Measurements from ENCODE around the gene EDDM3A.
"Not testable (repeated sequence)": the region's sequence is repeated elsewhere in the genome, so short reads cannot be mapped to it uniquely, and the experiment has no call there.

The EDDM3A gene

DNA sequence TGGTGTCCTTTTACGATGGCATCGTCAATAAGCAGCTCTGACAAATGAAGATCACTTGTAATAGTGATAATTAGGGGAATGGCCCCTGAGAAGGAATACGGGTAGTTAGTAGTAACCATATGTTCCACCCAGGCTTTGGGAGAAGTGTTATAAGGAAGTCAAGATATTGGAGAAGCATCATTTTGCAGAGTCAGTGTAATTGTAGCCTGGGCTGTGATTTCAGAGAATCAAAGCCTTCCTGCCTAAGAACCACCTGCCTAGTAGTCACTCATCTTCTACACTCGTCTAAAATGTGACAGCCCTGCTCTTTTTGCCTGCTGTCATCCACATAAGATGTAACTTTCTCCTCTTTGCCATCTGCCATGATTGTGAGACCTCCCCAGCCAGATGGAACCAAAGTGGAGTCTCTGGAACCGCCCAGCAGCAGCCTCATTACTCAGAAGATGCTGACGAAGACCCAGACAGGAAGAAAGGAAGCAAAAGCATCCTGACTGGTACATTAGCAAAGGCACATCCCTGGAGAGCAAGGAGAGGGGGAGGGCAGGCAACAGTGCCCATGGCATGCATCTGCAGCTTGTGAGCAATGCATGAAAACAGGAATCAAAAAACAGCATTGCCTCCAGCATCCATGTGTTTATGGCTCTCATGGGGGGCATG lies 12.6 kb upstream of the EDDM3A start:
- no peak overlapping the region for H3K4me3 ChIP-seq (ENCODE audit: low read depth, low read length)
- TF ChIP-seq CTCF (IDR thresholded peaks at IDR 0.05; ENCODE audit: control insufficient read depth, extremely low read depth, insufficient read depth), result no peak
- DNase-seq (ENCODE audit: low read depth), result no peak

- no peak for TF ChIP-seq CTCF (IDR thresholded peaks at IDR 0.05; ENCODE audit: control insufficient read depth, extremely low read depth, insufficient read depth)
- DNase-seq (ENCODE audit: low read depth), result no peak
- H3K4me3 ChIP-seq (ENCODE audit: low read depth, low read length), result no peak overlapping the region
Measured at GRCh38 chr14:20733684-20734429, 11.8 kb upstream of the EDDM3A start.

DNA sequence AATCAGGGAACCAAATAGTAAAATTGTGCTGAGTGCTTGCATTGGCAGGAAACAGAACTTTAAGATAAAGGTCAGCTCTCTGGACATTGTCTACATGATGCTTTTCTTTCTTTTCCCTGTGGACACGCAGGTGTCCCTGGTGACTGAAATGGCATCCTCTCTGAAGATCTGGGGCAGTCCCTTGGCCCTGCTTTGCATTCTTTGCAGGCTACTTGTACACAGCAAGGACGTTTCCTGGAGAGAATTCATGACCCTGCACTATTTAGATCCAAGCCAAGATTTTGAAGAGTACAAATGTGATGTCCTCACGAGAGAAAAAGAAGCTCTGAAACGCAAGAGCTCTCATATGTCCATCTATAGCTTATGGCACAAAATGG lies 11.3 kb upstream of the EDDM3A start:
- no peak overlapping the region for H3K4me3 ChIP-seq (ENCODE audit: low read depth, low read length)
- no peak for TF ChIP-seq CTCF (IDR thresholded peaks at IDR 0.05; ENCODE audit: control insufficient read depth, extremely low read depth, insufficient read depth)
- DNase-seq (ENCODE audit: low read depth), result no peak

DNA sequence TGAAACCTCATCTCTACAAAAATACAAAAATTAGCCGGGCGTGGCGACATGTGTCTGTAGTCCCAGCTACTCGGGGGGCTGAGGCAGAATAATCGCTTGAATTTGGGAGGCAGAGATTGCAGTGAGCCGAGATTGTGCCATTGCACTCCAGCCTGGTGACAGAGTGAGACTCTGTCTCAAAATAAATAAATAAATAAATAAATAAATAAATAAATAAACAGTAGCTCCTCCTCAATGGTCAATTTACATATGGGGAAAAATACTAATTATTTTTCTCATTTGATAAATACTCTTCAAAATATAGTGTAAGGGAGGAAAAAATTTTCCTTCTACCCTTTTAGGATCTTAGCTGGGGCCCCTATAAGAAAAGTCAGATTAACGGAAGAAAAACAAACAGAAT lies 7.4 kb upstream of the EDDM3A start:
- not testable (repeated sequence) for H3K4me3 ChIP-seq (ENCODE audit: low read depth, low read length)

GRCh38 chr14:20742132-20742531 lies 3.6 kb upstream of the EDDM3A start:
- H3K4me3 ChIP-seq (ENCODE audit: low read depth, low read length), result no peak overlapping the region
- TF ChIP-seq CTCF (IDR thresholded peaks at IDR 0.05; ENCODE audit: control insufficient read depth, extremely low read depth, insufficient read depth), result no peak
- no peak for DNase-seq (ENCODE audit: low read depth)

More for the DNA sequence above, 7.4 kb upstream of the EDDM3A start:
- not testable (repeated sequence) for DNase-seq (ENCODE audit: low read depth)

DNA sequence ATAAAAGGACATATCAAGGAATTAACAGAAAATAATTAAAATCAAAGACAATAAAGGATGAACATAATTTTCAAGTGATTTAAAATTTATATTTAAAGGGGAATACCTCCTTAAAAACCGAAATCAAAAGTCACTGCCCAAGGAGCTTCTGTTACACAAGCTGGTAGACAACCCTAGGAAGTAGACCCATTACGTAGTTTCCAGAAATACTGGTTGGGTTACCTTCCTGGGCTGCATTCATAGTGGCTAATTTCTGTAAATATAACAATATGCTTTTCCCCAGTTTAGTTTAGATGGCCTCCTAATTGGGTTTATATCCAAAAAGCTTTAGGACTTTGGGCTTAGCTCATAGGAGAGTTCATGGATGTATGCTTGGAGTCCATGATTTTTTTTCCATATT lies 2.1 kb upstream of the EDDM3A start:
- no peak for TF ChIP-seq CTCF (IDR thresholded peaks at IDR 0.05; ENCODE audit: control insufficient read depth, extremely low read depth, insufficient read depth)
- DNase-seq (ENCODE audit: low read depth), result peak; percentile 52
- no peak overlapping the region for H3K4me3 ChIP-seq (ENCODE audit: low read depth, low read length)

DNA sequence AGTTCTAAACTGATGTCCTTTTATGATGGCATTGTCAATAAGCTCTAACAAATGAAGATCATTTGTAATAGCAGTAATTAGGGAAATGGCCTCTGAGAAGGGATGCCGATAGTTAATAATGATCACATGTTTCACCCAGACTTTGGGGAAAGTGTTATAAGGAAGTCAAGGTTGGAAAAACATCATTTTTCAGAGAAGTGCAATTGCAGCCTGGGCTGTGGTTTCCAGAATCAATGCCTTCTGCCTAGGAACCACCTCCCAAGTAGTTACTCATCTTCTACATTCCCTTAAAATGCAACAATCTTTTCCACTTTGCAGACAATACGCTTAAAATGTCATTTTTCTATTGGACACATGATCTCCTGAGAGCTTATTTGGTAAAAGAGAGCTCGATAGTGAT lies 879 bp downstream of the EDDM3A start:
- no peak for DNase-seq (ENCODE audit: low read depth)
- no peak overlapping the region for H3K4me3 ChIP-seq (ENCODE audit: low read depth, low read length)
- TF ChIP-seq CTCF (IDR thresholded peaks at IDR 0.05; ENCODE audit: control insufficient read depth, extremely low read depth, insufficient read depth), result no peak
